ENCODE data around the gene METTL2B. TPM values are rescaled to one million over a fixed set of nuclear protein-coding genes. Genes with fewer than 3 reads are reported as not detected.
A peak's percentile ranks its signal among the peaks of the same experiment; 100 is the strongest.
"Not testable (repeated sequence)": the region's sequence is repeated elsewhere in the genome, so short reads cannot be mapped to it uniquely, and the experiment has no call there.

Gene METTL2B
- total and polyA plus RNA-seq, 2 donors (not counting 1 experiment from before 2014, with no cell fraction given): 25.5 to 30.9 TPM

GRCh38 chr7:128458956-128459355 lies 17.6 kb upstream of the METTL2B start:
- Histone ChIP-seq H3K79me2 (ENCODE audit: control insufficient read depth, insufficient read depth, low read length) (peaks cover 26% of the 10 kb centered on the region), H3K4me1 (ENCODE audit: control insufficient read depth, extremely low read depth, insufficient read depth, low read length) (peaks cover 18% of the 10 kb centered on the region)

GRCh38 chr7:128459394-128459878 lies 17.1 kb upstream of the METTL2B start:
- DNase-seq (ENCODE audit: low read depth in 2 of 2): peak; percentile 64 to 81
- H3K27me3 ChIP-seq (ENCODE audit: control insufficient read depth, insufficient read depth, low read length): no peaks in the 10 kb centered on the region
- H3K36me3 ChIP-seq (ENCODE audit: control insufficient read depth, insufficient read depth, low read length): peaks cover 2% of the 10 kb centered on the region
- no peak overlapping the region for H3K9ac ChIP-seq (ENCODE audit: insufficient read depth, low read length)
- no peak overlapping the region for H3K4me2 ChIP-seq (ENCODE audit: extremely low read depth, insufficient read depth, low read length)
- H3K27ac ChIP-seq (ENCODE audit: insufficient read depth, low read length): no peak overlapping the region
- peaks cover 14% of the 10 kb centered on the region for H3K4me1 ChIP-seq (ENCODE audit: control insufficient read depth, extremely low read depth, insufficient read depth, low read length)
- H4K20me1 ChIP-seq (ENCODE audit: control insufficient read depth, extremely low read depth, insufficient read depth, low read length): no peaks in the 10 kb centered on the region
- H3K79me2 ChIP-seq (ENCODE audit: control insufficient read depth, insufficient read depth, low read length): peaks cover 26% of the 10 kb centered on the region
- no peak for TF ChIP-seq EZH2 (IDR thresholded peaks at IDR 0.05; ENCODE audit: low read length, missing control alignments)
- TF ChIP-seq, protein P1, sequence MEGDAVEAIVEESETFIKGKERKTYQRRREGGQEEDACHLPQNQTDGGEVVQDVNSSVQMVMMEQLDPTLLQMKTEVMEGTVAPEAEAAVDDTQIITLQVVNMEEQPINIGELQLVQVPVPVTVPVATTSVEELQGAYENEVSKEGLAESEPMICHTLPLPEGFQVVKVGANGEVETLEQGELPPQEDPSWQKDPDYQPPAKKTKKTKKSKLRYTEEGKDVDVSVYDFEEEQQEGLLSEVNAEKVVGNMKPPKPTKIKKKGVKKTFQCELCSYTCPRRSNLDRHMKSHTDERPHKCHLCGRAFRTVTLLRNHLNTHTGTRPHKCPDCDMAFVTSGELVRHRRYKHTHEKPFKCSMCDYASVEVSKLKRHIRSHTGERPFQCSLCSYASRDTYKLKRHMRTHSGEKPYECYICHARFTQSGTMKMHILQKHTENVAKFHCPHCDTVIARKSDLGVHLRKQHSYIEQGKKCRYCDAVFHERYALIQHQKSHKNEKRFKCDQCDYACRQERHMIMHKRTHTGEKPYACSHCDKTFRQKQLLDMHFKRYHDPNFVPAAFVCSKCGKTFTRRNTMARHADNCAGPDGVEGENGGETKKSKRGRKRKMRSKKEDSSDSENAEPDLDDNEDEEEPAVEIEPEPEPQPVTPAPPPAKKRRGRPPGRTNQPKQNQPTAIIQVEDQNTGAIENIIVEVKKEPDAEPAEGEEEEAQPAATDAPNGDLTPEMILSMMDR (conservative IDR thresholded peaks at IDR 0.05 in 1 of 2, IDR thresholded peaks at IDR 0.05 in 1 of 2; ENCODE audit: low read depth in 1 of 2, low read length in 2 of 2): peak; percentile 78 to 90
- H3K9me3 ChIP-seq (ENCODE audit: control insufficient read depth, insufficient read depth, low read depth, low read length): no peaks in the 10 kb centered on the region
- no peak overlapping the region for H3K4me3 ChIP-seq (replicated peaks in 1 of 4; ENCODE audit: control extremely low read depth in 1 of 4, insufficient read depth in 1 of 4, low read depth in 3 of 4, low read length in 4 of 4)
- H2AFZ ChIP-seq (ENCODE audit: low read length): no peak overlapping the region

More at GRCh38 chr7:128458956-128459355, 17.6 kb upstream of the METTL2B start:
- Histone ChIP-seq H3K4me2 (ENCODE audit: extremely low read depth, insufficient read depth, low read length) (no peak overlapping the region), H3K27ac (ENCODE audit: insufficient read depth, low read length) (no peak overlapping the region), H3K36me3 (ENCODE audit: control insufficient read depth, insufficient read depth, low read length) (peaks cover 2% of the 10 kb centered on the region), H2AFZ (ENCODE audit: low read length) (no peak overlapping the region), H4K20me1 (ENCODE audit: control insufficient read depth, extremely low read depth, insufficient read depth, low read length) (no peaks in the 10 kb centered on the region), H3K9me3 (ENCODE audit: control insufficient read depth, insufficient read depth, low read depth, low read length) (no peaks in the 10 kb centered on the region), H3K9ac (ENCODE audit: insufficient read depth, low read length) (no peak overlapping the region), H3K27me3 (ENCODE audit: control insufficient read depth, insufficient read depth, low read length) (no peaks in the 10 kb centered on the region), H3K4me3 (replicated peaks in 1 of 4; ENCODE audit: control extremely low read depth in 1 of 4, insufficient read depth in 1 of 4, low read depth in 3 of 4, low read length in 4 of 4) (no peak overlapping the region)
- DNase-seq (ENCODE audit: low read depth in 2 of 2): peak in 1 of 2 donors; percentile 5
- TF ChIP-seq EZH2 (IDR thresholded peaks at IDR 0.05; ENCODE audit: low read length, missing control alignments): no peak
- TF ChIP-seq, protein P1 (conservative IDR thresholded peaks at IDR 0.05 in 1 of 2, IDR thresholded peaks at IDR 0.05 in 1 of 2; ENCODE audit: low read depth in 1 of 2, low read length in 2 of 2): no peak

GRCh38 chr7:128462460-128462859 lies 14.1 kb upstream of the METTL2B start:
- DNase-seq (ENCODE audit: low read depth in 2 of 2): peak in 1 of 2 donors; percentile 34
- Histone ChIP-seq H3K9me3 (ENCODE audit: control insufficient read depth, insufficient read depth, low read depth, low read length) (no peaks in the 10 kb centered on the region), H3K4me1 (ENCODE audit: control insufficient read depth, extremely low read depth, insufficient read depth, low read length) (peaks cover 3% of the 10 kb centered on the region), H3K36me3 (ENCODE audit: control insufficient read depth, insufficient read depth, low read length) (no peaks in the 10 kb centered on the region), H3K27me3 (ENCODE audit: control insufficient read depth, insufficient read depth, low read length) (no peaks in the 10 kb centered on the region), H3K27ac (ENCODE audit: insufficient read depth, low read length) (no peak overlapping the region), H2AFZ (ENCODE audit: low read length) (peak overlapping the region; percentile 82), H4K20me1 (ENCODE audit: control insufficient read depth, extremely low read depth, insufficient read depth, low read length) (no peaks in the 10 kb centered on the region), H3K4me2 (ENCODE audit: extremely low read depth, insufficient read depth, low read length) (peak overlapping the region; percentile 71), H3K9ac (ENCODE audit: insufficient read depth, low read length) (no peak overlapping the region), H3K79me2 (ENCODE audit: control insufficient read depth, insufficient read depth, low read length) (peaks cover 10% of the 10 kb centered on the region), H3K4me3 (replicated peaks in 1 of 4; ENCODE audit: control extremely low read depth in 1 of 4, insufficient read depth in 1 of 4, low read depth in 3 of 4, low read length in 4 of 4) (peak overlapping the region; percentile 10 to 19 (median 16))
- TF ChIP-seq, protein P1 (conservative IDR thresholded peaks at IDR 0.05 in 1 of 2, IDR thresholded peaks at IDR 0.05 in 1 of 2; ENCODE audit: low read depth in 1 of 2, low read length in 2 of 2): no peak
- TF ChIP-seq EZH2 (IDR thresholded peaks at IDR 0.05; ENCODE audit: low read length, missing control alignments): no peak

DNA sequence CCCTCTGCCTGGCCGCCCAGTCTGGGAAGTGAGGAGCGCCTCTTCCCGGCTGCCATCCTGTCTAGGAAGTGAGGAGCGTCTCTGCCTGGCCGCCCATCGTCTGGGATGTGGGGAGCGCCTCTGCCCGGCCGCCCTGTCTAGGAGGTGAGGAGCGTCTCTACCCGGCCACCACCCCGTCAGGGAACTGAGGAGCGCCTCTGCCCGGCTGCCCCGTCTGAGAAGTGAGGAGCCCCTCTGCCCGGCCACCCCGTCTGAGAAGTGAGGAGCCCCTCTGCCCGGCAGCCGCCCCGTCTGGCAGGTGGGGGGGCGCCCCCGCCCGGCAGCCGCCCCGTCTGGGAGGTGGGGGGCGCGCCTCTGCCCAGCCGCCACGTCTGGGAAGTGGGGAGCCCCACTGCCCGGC lies 13.2 kb upstream of the METTL2B start:
- H4K20me1 ChIP-seq (ENCODE audit: control insufficient read depth, extremely low read depth, insufficient read depth, low read length); H3K79me2 ChIP-seq (ENCODE audit: control insufficient read depth, insufficient read depth, low read length); H3K9me3 ChIP-seq (ENCODE audit: control insufficient read depth, insufficient read depth, low read depth, low read length); H3K9ac ChIP-seq (ENCODE audit: insufficient read depth, low read length); DNase-seq (ENCODE audit: low read depth in 2 of 2); H3K27ac ChIP-seq (ENCODE audit: insufficient read depth, low read length); H3K4me2 ChIP-seq (ENCODE audit: extremely low read depth, insufficient read depth, low read length); H3K27me3 ChIP-seq (ENCODE audit: control insufficient read depth, insufficient read depth, low read length); H3K4me1 ChIP-seq (ENCODE audit: control insufficient read depth, extremely low read depth, insufficient read depth, low read length); H2AFZ ChIP-seq (ENCODE audit: low read length); H3K4me3 ChIP-seq (replicated peaks in 1 of 4; ENCODE audit: control extremely low read depth in 1 of 4, insufficient read depth in 1 of 4, low read depth in 3 of 4, low read length in 4 of 4); H3K36me3 ChIP-seq (ENCODE audit: control insufficient read depth, insufficient read depth, low read length): not testable (repeated sequence)

DNA sequence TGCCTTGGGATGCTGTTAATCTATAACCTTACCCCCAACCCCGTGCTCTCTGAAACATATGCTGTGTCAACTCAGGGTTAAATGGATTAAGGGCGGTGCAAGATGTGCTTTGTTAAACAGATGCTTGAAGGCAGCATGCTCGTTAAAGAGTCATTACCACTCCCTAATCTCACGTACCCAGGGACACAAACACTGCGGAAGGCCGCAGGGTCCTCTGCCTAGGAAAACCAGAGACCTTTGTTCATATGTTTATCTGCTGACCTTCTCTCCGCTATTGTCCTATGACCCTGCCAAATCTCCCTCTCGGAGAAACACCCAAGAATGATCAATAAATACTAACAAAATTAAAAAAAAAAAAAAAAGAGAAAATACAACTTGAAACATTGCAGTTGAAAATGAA lies 12.6 kb upstream of the METTL2B start:
- H3K79me2 ChIP-seq (ENCODE audit: control insufficient read depth, insufficient read depth, low read length); H4K20me1 ChIP-seq (ENCODE audit: control insufficient read depth, extremely low read depth, insufficient read depth, low read length); H3K4me1 ChIP-seq (ENCODE audit: control insufficient read depth, extremely low read depth, insufficient read depth, low read length); H3K27ac ChIP-seq (ENCODE audit: insufficient read depth, low read length); H3K4me3 ChIP-seq (replicated peaks in 1 of 4; ENCODE audit: control extremely low read depth in 1 of 4, insufficient read depth in 1 of 4, low read depth in 3 of 4, low read length in 4 of 4); DNase-seq (ENCODE audit: low read depth in 2 of 2); H3K4me2 ChIP-seq (ENCODE audit: extremely low read depth, insufficient read depth, low read length); H3K27me3 ChIP-seq (ENCODE audit: control insufficient read depth, insufficient read depth, low read length); H3K9ac ChIP-seq (ENCODE audit: insufficient read depth, low read length); H3K36me3 ChIP-seq (ENCODE audit: control insufficient read depth, insufficient read depth, low read length); H3K9me3 ChIP-seq (ENCODE audit: control insufficient read depth, insufficient read depth, low read depth, low read length); H2AFZ ChIP-seq (ENCODE audit: low read length): not testable (repeated sequence)

Data from fibroblast of lung (primary cell).